Measurements from ENCODE around the gene GRIN2B. TPM values are rescaled to one million over a fixed set of nuclear protein-coding genes. Genes with fewer than 3 reads are reported as not detected.

The GRIN2B gene
- total RNA-seq, 4 donors from 2014 or later, result under 0.01 to 2.5 (median 0.38) TPM

- Histone ChIP-seq H3K4me1 (no peaks in the 10 kb centered on the region), H3K27ac (no peak overlapping the region), H3K27me3 (no peaks in the 10 kb centered on the region), H3K36me3 (no peaks in the 10 kb centered on the region), H3K9me3 (no peaks in the 10 kb centered on the region), H3K4me3 (no peak overlapping the region)
- no peak for TF ChIP-seq POLR2A (IDR thresholded peaks at IDR 0.05)
- no peak for TF ChIP-seq CTCF (IDR thresholded peaks at IDR 0.05)
- no peak for DNase-seq
These were observed 7.4 kb downstream of the GRIN2B start for GRCh38 chr12:13973996-13974395.

- Histone ChIP-seq H3K27ac (no peak overlapping the region), H3K9me3 (no peaks in the 10 kb centered on the region), H3K4me3 (no peak overlapping the region), H3K4me1 (no peaks in the 10 kb centered on the region), H3K36me3 (no peaks in the 10 kb centered on the region), H3K27me3 (no peaks in the 10 kb centered on the region)
- no peak for DNase-seq
- no peak for TF ChIP-seq POLR2A (IDR thresholded peaks at IDR 0.05)
- no peak for TF ChIP-seq CTCF (IDR thresholded peaks at IDR 0.05)
These were observed 10.6 kb downstream of the GRIN2B start for GRCh38 chr12:13970803-13971202.

- TF ChIP-seq POLR2A (IDR thresholded peaks at IDR 0.05) (no peak), CTCF (IDR thresholded peaks at IDR 0.05) (no peak)
- no peak overlapping the region for H3K4me3 ChIP-seq
- H3K27ac ChIP-seq, result no peak overlapping the region
- no peaks in the 10 kb centered on the region for H3K36me3 ChIP-seq
- no peaks in the 10 kb centered on the region for H3K27me3 ChIP-seq
- H3K9me3 ChIP-seq, result no peaks in the 10 kb centered on the region
- DNase-seq, result no peak
- no peaks in the 10 kb centered on the region for H3K4me1 ChIP-seq
These were observed 13.1 kb downstream of the GRIN2B start for GRCh38 chr12:13968281-13968680.

- DNase-seq, result no peak
- Histone ChIP-seq H3K4me1 (no peaks in the 10 kb centered on the region), H3K9me3 (no peaks in the 10 kb centered on the region), H3K4me3 (no peak overlapping the region), H3K27ac (no peak overlapping the region), H3K27me3 (no peaks in the 10 kb centered on the region), H3K36me3 (no peaks in the 10 kb centered on the region)
- TF ChIP-seq CTCF (IDR thresholded peaks at IDR 0.05) (no peak), POLR2A (IDR thresholded peaks at IDR 0.05) (no peak)
These were observed 16.7 kb downstream of the GRIN2B start for GRCh38 chr12:13964666-13965065.

- no peaks in the 10 kb centered on the region for H3K27me3 ChIP-seq
- H3K27ac ChIP-seq, result no peak overlapping the region
- H3K9me3 ChIP-seq, result no peaks in the 10 kb centered on the region
- H3K36me3 ChIP-seq, result no peaks in the 10 kb centered on the region
- TF ChIP-seq POLR2A (IDR thresholded peaks at IDR 0.05) (no peak), CTCF (IDR thresholded peaks at IDR 0.05) (peak in 1 of 6 experiments; percentile 6)
- H3K4me3 ChIP-seq, result no peak overlapping the region
- no peak for DNase-seq
- H3K4me1 ChIP-seq, result no peaks in the 10 kb centered on the region
These were observed 18.7 kb downstream of the GRIN2B start for GRCh38 chr12:13962699-13963098.

- H3K27me3 ChIP-seq, result no peaks in the 10 kb centered on the region
- H3K4me1 ChIP-seq, result no peaks in the 10 kb centered on the region
- no peak for DNase-seq
- H3K4me3 ChIP-seq, result no peak overlapping the region
- H3K9me3 ChIP-seq, result no peaks in the 10 kb centered on the region
- no peak overlapping the region for H3K27ac ChIP-seq
- H3K36me3 ChIP-seq, result no peaks in the 10 kb centered on the region
- TF ChIP-seq POLR2A (IDR thresholded peaks at IDR 0.05), result no peak
- no peak for TF ChIP-seq CTCF (IDR thresholded peaks at IDR 0.05)
These were observed 19.4 kb downstream of the GRIN2B start for GRCh38 chr12:13961971-13962370.
